ENCODE results near the gene DPYD.

Gene DPYD

DNA sequence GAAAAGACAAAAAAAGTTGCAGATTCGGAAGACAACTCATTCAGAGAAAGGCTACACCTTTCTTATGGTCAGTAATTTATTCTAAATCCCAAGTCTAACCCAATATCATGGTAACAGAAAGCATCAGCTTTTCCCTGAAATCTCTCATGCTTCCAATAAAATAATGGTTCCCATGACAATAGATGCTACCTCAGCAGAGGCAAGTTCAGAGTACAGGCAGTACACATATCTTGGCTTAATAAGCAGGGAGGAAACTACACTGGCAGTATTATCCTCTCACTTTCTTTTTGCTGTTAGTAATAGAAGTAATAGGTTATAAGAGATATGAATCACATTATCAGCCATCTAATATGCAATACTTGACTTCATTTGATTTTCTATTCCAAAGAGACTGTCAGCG is 137.1 kb downstream of the DPYD start:
- no peak for DNase-seq

DNA sequence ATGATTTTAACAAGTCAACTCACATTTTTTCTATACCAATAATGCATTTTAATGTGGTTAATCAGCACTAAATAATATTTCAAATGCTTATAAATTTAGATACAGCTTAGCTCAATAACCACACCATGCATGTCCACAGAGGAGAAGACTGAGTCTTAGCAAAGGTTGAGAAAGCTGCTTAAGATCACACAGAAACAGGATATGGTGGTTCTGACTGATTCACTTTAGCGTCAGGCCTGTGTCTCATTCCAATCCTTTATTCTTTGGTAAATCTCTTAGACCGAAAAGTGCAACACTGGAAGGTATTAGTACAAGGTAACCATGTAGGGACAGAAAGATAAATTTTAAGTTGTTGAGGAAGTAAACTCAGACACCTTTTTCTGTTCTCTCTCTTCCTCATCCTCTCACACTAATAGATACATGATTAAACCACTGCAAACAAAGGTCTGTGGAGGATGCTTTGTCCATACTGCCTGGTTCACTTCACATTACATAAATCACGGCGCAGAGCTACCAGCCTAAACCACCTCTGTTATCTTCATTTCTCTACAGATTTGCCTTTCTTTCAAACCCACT is 139.0 kb downstream of the DPYD start:
- DNase-seq: no peak

DNA sequence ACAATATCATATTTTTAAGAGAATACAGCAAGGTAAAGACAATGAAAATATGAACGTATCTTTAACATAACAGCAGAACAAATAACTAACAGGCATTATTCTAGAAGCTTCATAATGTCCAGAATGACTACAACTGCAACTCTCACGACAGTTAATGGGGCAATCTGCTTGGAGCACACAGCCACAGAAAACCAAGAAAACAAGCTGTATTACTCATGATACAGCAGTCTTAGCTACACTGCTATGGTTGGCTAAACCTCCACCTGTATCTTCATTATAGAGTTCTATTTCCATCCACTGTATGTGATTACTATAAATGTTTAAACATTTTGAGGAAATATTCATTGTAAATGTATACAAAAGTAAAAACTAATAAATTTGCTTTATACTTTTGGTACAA is 139.9 kb downstream of the DPYD start:
- DNase-seq: no peak

DNA sequence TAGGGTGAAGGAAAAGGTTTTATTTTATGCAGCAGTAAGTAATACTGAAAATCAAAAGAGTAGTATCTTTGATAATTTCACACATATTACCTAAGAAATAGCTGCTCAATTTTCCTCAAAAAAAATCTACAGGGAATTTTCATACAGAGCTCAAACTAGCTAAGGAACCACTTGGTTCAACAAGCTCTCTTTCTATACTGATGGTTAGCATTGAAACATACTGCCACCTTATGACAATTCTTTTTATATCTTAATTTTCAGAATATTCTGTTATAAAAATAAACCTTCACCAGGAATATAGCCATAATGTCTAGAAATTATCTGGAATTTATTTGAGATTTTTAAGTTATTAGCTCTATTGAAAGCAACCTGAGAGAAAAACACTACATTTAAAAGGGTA is 142.1 kb downstream of the DPYD start:
- DNase-seq: no peak

DNA sequence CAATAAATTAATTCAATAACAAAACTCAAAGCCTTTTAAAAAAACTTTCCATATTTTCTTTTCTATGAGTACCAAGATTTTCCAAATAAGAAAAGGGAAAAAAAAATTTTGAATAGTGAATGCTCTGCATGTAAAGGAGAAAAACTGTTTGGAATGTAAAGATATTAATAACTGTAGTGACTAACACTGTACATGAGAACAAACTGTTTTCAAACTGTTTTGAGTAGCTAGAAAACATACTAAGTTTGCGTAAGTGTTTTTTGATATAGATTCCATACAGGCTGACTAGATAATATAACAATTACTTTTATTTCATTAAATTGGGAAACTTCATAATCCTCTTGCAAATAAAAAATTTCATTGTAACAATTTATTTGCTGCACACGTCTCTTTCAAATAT is 150.5 kb downstream of the DPYD start:
- no peak for DNase-seq

DNA sequence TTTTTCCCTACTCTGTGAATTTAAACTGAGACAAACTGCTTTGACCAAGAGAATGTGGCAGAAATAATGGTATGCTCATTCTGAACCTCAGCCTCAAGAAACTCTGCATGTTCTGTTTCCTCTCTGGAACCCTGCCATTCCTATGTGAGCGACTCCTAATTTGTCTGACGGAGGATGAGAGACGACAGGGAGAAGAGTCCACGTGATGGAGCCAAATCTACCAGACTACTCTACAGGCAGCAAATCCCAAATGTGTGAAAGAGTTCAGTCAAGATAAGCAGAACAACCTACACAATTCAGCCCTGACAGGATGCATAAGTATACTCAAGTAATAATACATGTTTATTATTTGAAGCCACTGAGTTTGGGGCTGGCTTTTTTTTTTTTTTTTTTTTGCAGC is 153.5 kb downstream of the DPYD start:
- no peak for DNase-seq

DNA sequence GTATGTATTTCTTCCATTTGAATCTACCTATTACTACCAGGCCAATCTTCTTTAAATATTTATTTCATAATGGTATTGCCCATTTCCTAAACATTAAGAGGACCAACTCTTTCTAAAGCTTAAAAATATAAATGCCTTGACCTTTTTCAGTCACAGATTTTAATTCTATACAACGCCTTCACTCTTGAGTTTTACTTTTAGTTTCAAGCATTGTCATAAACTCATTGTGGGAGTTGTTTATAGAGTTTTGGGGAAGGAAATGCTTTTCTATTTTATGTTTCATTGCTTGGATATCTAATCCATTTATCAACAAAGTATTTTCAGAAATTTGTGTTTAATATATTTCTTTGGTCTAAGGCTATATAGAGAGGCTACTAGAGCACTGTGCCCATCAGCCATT is 155.8 kb downstream of the DPYD start:
- no peak for DNase-seq

DNA sequence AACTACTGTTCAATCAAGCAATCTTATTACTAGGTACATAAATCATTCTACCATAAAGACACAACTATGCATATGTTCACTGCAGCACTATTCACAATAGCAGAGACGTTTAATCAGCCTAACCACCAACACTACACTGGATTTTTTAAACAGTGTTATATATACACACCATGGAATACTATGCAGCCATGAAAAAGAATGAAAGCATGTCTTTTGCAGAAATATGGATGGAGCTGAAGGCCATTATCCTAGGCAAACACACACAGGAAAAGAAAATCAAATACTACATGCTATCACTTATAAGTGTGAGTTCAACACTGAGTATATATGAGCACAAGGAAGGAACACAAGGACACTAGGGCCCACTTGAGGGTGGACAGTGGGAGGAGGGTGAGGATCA is 159.2 kb downstream of the DPYD start:
- no peak for DNase-seq

DNA sequence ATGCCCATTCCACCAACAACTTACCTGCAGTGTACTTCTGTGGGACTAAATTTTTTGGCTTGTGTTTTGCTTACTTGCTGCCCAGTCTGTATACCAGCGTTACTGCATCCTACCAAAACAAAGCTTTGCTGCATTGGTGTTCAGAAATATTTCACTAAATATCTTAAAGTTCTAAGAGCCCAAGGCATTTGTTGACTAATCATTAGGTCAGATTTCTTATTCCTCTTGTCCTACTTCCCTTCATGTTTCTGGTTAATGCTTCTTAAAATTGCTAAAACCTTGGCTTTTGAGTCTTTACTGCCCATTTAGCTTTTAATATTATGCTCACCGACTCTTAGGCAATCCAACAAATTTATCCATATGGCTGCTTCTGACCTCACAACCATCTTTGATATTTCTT is 161.8 kb downstream of the DPYD start:
- peak; percentile 4 for DNase-seq

DNA sequence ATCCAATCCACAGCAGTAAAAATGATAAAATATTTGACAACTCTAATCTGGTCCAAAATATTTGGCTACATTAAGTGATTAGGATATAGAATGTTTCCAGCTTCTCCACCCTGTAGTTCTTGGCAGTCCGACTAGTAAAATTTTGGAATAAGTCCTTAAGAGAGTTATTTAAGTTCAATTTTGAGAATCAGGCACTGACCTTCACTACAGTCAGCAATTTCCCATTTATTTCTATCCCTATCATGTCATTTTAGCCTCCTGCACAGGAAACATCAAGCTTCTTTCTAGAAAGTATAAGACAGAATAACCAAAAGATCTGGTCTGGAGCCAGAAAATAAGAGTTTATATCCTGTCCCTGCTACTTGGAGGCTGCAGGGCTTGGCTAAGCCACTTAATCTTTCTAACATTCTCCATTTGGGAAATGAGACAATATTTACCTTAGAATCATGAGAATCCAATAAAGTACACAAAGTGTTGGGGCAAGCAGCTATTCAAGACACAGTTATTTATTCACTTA is 162.2 kb downstream of the DPYD start:
- peak; percentile 61 for DNase-seq

DNA sequence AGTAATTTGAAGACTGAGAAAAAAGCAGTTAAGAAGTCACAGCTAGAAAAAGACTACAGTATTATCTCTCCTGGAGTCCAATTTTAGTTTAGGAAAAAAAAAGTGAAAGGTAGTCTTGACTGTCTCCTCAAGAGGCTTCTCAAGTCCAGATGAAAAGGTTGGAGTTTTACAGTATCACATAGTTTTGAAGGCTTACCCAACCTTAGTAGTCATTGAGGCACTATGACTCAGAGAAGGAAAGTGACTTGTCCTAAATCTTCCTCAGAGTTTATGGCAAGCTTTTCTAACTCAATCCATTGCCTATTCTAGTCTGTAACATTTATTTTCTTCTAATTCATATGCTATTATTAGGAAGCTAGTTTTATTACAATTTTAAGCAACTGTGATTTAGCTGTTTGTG is 174.9 kb downstream of the DPYD start:
- DNase-seq: peak; percentile 27

DNA sequence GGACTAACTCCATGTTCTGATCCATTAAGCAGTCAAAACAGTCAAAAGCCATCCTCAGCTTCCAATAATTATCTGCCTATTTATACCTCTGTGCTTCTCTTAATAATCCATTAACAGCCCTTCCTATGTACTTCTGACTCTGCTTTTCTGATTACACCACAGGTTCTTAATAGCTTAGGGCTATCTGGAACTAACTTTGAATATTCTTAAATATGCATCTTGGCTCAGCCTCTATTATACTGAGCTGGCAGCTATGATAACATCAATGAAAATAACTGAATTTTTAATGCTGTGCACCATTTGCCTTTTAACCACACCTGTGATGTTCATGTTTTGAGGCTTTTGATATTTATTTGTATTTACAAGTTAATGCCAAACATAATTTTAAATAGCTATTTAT is 175.9 kb downstream of the DPYD start:
- DNase-seq: no peak

DNA sequence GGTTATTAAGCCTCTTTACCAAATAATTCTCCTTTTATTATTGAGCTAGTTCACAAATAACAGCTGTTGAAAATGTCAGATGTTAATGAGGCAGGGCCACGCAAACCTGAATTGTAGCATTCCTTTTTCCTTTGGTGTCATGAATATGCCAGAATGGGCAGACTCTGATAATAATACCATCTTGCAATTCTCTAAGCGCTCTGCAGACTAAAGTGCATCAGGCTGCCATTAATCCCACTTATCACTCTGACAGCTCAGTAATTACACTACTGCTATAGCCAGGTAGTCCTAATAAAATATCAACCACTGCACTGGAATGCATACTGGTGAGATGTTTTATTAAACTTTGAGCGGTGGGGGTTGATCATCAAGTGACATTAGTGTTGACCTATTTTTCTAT is 177.7 kb downstream of the DPYD start:
- DNase-seq: no peak

DNA sequence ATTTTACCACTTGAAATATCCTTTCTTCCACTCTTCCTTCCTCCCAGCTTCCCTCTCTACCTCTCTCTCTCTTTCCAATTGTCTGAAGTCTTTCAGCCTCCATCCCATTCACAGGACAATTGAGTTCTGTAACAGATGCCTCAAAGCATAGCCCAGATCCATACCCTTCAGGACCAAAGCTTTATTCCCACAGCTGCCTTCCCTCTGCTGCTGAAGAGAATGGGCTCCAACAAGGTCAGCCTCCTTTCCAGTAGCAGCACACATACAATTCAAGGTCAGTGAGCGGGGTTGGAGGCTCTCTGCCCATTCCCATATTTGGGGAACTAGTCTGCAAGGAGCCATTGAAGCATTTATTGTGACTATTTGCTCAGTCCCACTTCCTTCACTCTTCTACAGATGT is 179.9 kb downstream of the DPYD start:
- DNase-seq: no peak

DNA sequence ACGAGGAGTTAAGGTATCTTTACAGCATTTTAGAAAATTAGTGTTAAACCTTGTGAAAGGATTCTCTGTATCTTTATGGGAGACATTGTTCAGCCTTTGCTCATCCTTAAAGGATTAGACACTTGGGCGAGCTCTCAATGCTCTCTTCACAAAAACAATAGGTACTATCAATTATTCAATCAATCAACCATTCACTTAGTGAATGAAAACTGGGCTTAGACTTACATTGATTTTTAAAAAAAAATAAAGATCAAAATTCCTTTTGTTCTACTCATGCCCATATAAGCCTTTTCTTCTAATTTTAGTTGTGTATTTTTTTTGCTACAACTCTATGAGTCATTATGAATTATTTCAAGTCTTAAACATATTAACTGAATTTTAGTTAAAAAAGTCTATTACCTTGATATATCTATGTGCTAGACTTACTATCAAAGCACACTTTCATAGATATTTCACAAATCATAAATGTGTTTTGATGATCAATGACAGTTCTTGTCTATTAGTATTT is 181.2 kb downstream of the DPYD start:
- peak; percentile 11 for DNase-seq

DNA sequence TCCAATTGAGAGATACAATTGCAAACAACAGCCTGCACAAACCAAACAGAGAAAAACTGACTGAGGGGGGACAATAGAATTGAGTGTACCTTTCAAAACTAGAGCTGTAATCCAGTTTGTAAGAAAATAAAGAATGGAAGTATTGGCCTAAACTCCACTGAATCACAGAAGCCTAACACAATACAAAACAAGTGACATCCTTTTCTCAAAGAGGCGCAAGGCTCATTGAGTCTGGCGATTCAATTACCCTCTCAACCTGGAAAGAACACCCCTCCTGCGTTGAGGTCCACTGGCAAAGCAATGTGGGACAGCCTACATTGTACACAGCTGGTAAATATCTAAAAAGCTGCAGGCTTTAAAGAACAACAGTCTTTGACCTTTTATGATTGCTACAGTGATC is 182.6 kb downstream of the DPYD start:
- no peak for DNase-seq

DNA sequence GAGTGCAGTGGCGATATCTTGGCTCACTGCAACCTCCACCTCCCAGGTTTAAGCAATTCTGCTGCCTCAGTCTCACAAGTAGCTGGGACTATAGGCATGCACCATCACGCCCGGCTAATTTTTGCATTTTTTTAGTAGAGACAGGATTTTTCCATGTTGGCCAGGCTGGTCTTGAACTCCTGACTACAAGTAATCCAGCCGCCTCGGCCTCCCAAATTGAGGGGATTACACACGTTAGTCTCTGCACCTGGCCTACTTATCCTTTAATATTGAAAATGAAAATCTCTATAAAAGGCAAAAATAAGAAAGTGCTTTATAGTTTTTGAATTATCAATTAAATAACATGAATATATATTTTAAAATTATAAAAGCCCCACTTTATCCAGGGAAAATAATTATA is 190.6 kb downstream of the DPYD start:
- DNase-seq: no peak

DNA sequence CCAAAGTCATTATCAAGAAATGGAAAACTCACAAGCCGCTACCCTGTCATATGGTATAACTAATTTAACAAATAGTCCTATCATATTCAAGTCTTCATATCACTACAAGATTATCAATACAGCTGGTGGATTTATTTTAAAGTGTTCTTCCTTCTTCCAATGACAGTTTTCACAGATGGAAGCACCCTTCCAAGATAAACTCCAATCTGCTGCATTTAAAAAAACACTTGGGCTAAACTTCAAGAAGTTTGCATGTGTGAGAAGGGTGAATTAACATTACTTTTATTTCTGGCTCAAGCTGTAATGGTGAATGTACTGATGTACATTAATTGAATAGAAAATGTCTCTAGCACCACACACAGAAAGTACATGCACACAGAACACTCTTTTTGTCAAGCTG is 192.4 kb downstream of the DPYD start:
- DNase-seq: no peak

DNA sequence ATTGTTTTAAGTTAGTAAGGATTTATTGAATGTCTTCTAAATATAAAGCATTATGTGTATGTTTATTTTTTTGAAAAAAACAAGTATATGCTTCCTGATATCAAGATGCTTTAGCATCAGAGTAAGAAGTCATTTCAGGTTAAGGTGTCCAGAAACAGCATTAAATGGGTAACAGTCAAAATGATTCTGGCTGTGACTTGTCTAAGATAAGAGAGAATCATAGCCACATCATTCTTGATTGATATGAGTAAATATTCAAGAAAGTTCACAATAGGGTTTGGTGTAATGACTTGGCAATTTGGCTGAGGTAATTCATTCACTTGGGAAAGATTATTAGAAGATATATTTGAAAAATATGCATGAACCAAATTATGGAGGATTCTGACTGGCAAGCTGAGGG is 193.8 kb downstream of the DPYD start:
- no peak for DNase-seq

DNA sequence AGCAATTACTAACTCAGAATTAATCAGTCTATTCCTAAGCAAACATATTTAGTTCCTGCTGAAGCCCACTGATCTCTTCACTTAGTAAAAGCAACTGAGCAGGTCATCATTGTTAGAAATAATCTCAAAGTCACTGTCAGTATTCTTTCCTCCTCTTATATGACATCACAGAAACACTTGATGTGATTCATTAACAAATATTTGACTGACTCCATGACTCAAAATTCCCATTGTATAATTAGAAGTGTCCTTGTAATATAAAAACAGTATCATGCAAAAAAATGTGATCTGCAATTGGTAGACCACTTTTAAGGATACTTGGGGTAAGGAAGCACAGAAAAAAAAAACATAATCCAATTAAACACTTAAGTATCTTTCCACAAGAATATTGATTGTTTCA is 194.4 kb downstream of the DPYD start:
- peak; percentile 2 for DNase-seq

DNA sequence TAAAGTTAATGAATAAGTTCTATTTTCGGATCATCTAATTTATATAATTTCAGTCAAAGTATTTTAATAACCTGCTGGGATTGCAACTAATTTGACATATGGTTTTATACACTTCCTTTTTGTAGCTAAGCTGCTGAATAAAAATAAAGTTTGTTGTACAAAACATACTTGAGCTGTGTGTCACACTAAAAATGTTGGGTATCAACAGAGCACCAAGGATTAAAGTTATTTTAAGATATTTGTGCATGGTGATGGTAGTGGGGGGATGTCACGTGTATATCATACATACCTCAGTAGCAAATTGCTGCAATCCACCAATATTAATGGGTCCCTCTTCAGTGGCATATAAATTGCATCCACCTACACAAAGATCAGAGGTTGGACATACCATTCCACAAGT is 199.6 kb downstream of the DPYD start:
- peak; percentile 6 for DNase-seq

DNA sequence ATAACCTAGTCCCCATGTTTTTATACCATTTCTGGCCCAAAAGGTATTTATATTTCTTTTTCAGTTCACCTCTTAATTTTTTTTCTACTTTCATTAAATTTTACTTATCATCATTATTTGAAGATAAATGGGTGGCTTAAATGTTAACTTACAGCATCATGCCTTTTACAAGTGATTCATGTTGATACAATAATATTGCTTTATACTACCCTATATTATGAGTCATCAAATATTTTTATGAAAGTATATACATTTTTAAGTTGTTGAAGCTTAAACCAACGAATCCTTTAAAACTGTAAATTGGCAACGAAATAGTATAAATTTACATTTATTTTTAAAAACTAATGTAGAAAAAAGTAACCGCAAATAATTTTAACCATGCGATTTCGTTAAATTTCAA is 207.9 kb downstream of the DPYD start:
- DNase-seq: no peak

DNA sequence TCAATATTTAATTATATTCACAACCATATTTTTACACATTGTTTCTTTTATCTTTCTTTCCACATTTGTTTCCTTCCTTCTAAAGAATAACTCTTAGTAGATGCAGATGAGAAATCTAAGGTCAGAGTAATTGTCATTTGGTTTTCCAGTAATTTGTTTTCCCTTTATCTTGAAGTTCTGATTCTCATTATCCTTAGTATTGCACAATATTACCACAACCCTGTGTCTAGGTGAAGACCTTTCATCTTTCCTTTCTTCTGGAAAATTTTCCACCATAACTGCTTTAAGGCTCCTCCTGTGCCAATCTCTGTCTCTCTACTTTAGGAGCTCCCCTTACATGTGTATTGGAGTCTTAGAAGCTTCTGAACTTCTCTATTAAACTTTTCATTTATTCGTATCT is 209.0 kb downstream of the DPYD start:
- DNase-seq: no peak

DNA sequence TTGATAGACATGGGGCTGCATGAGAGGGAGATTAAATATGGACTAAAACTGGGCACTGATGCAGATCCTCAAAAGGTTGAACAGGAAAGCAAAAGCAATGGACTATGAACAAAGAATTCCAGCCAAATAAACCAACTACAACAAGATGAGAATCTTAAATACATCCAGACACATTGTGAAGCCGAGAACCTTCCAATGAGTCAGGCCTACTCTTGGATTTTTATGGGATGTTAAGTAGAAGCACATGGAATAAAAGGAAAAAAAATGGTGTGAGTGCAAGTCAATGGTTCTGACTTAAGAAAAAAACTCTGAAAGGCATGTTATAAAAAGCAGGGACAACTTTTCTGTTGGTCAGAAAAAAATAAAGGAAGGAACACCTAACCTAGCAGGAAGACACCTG is 227.2 kb downstream of the DPYD start:
- DNase-seq: peak; percentile 60

DNA sequence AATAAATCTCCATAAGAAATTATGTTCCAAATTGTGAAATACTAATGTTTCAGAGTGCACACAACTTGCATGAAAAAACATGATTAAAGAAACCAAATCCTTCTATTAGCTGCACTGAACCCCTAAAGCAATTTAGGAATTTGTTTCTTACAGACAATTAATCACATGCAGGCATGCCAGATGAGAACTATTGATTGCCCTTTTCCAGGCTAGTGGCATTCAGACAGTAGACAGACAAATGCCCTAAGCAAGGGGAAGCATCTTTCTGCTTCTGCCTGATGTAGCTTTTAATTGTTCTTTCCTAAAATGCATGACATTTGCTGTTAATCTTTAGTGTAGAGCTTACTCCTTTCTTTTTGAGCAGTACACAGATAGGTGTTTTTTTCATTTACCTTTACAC is 229.5 kb downstream of the DPYD start:
- DNase-seq: no peak
